ENCODE results near the gene MICAL2. TPM values are rescaled to one million over a fixed set of nuclear protein-coding genes. Genes with fewer than 3 reads are reported as not detected.

Gene MICAL2
- total and polyA plus RNA-seq, 2 of the 8 experiments (the other 6 are each of a cell fraction or from before 2014, with no cell fraction given): 1.3 to 4.1 TPM

- TF ChIP-seq RFX5 (IDR thresholded peaks at IDR 0.05; ENCODE audit: borderline replicate concordance, low read depth, low read length) (no peak), SIX5 (IDR thresholded peaks at IDR 0.05; ENCODE audit: low read depth, low read length) (no peak), MAX (IDR thresholded peaks at IDR 0.05) (no peak), TAF1 (IDR thresholded peaks at IDR 0.05; ENCODE audit: low read depth, low read length) (no peak)
- H3K4me1 ChIP-seq (replicated peaks in 1 of 4; ENCODE audit: control insufficient read depth in 3 of 4, insufficient read depth in 4 of 4, low read length in 3 of 4): no peaks in the 10 kb centered on the region; a peak in 1 of 7 replicates
Observed at GRCh38 chr11:12220305-12220704, 109.9 kb downstream of the MICAL2 start.

More at GRCh38 chr11:12220305-12220704, 109.9 kb downstream of the MICAL2 start:
- no peak overlapping the region for H2BK20ac ChIP-seq (ENCODE audit: low read length)
- H3K27ac ChIP-seq (ENCODE audit: low read depth, low read length): no peak overlapping the region
- no peaks in the 10 kb centered on the region for H3K79me2 ChIP-seq (ENCODE audit: control insufficient read depth in 1 of 2, insufficient read depth in 2 of 2, low read length in 2 of 2)
- WGBS, 2 experiments (ENCODE audit: extremely low coverage in 1 of 2, insufficient coverage in 1 of 2, insufficient read length in 1 of 2, insufficient replicate concordance in 2 of 2, low coverage in 1 of 2, low lambda C conversion rate in 2 of 2, missing lambda C conversion rate in 1 of 2): 91% methylated on average over 11 of the region's 11 CpGs; no CpG with 5 or more reads in 1 of the 2 experiments
- no peaks in the 10 kb centered on the region for H3K23me2 ChIP-seq (ENCODE audit: low read depth, low read length)
- no peak overlapping the region for H2AFZ ChIP-seq (ENCODE audit: low read length)
- no peak for DNase-seq (ENCODE audit: low read depth in 1 of 2, low spot score in 2 of 2)
- H2AK5ac ChIP-seq (ENCODE audit: low read depth, low read length): no peak overlapping the region
- no peak overlapping the region for H2BK120ac ChIP-seq (replicated peaks; ENCODE audit: low read depth, low read length)
- H3K36me3 ChIP-seq (ENCODE audit: control insufficient read depth in 2 of 4, insufficient read depth in 4 of 4, low read length in 3 of 4): no peaks in the 10 kb centered on the region; a peak in 1 of 8 replicates
- no peak overlapping the region for H4K91ac ChIP-seq (replicated peaks; ENCODE audit: insufficient read length, low read length)
- no peak overlapping the region for H2BK5ac ChIP-seq (ENCODE audit: low read depth, low read length)
- no peak overlapping the region for H3K18ac ChIP-seq (ENCODE audit: extremely low read depth, low read length)
- H2BK12ac ChIP-seq (ENCODE audit: low read depth, low read length): no peak overlapping the region
- H4K8ac ChIP-seq (ENCODE audit: extremely low read depth, insufficient read depth, low read length): peak overlapping the region; percentile 18; the same call in 1 of the 2 replicates
- H4K5ac ChIP-seq (ENCODE audit: insufficient read length, low read depth, low read length): no peak overlapping the region
- H3K9me3 ChIP-seq (ENCODE audit: insufficient read depth in 2 of 2, low read depth in 1 of 2, low read length in 1 of 2): no peaks in the 10 kb centered on the region
- H3K27me3 ChIP-seq (replicated peaks in 1 of 4; ENCODE audit: control insufficient read depth in 3 of 4, extremely low read depth in 1 of 4, insufficient read depth in 3 of 4, low read length in 3 of 4): no peaks in the 10 kb centered on the region
- no peak for FAIRE-seq
- H3K56ac ChIP-seq (replicated peaks; ENCODE audit: insufficient read length, low read depth, low read length): no peak overlapping the region
- H3K4ac ChIP-seq (replicated peaks; ENCODE audit: insufficient read length, low read depth, low read length): no peak overlapping the region
- H3K9ac ChIP-seq (replicated peaks in 1 of 4; ENCODE audit: extremely low read depth in 1 of 4, low read depth in 3 of 4, low read length in 3 of 4): no peak overlapping the region
- H3K23ac ChIP-seq (ENCODE audit: insufficient read length): no peak overlapping the region
- ChIA-PET POLR2A (ENCODE audit: partially characterized antibody) (no interaction called here), CTCF (ENCODE audit: partially characterized antibody) (interaction anchor here (0.6 to 4.4 kb wide), 11 partner anchors 16 to 224 kb away, joined by 3 to 22 read pairs (median 3); no protein-coding TSS in a partner anchor)
- H3K14ac ChIP-seq (ENCODE audit: insufficient read length): no peak overlapping the region
- H3K4me2 ChIP-seq (ENCODE audit: insufficient read depth in 1 of 2, low read depth in 2 of 2, low read length in 2 of 2): no peak overlapping the region
- no peaks in the 10 kb centered on the region for H3K79me1 ChIP-seq (ENCODE audit: low read depth, low read length)
- no peaks in the 10 kb centered on the region for H4K20me1 ChIP-seq (replicated peaks in 1 of 2; ENCODE audit: control insufficient read depth in 1 of 2, insufficient read depth in 2 of 2, low read length in 2 of 2)
- no peak overlapping the region for H3K4me3 ChIP-seq (ENCODE audit: extremely low read depth in 1 of 4, insufficient read depth in 2 of 4, low read depth in 3 of 4, low read length in 4 of 4)
- H2BK15ac ChIP-seq (ENCODE audit: low read length): no peak overlapping the region

Data from H1 (cell line).